H1 (cell line): ENCODE measurements around the gene SYMPK. TPM values are rescaled to one million over a fixed set of nuclear protein-coding genes. Genes with fewer than 3 reads are reported as not detected.

Experiments used
- CTCF ChIA-PET: fragments of 300-600 bp; sonication (Branson Sonifier 250); formaldehyde crosslinking; loops from one replicate; lab custom pipeline; 2021; ENCODE audit not compliant: partially characterized antibody; lab: Charles Lee
- POLR2A ChIA-PET: fragments of 300-600 bp; sonication (Branson Sonifier 250); formaldehyde crosslinking; loops from one replicate; lab custom pipeline; 2021; ENCODE audit warnings: inconsistent platforms; ENCODE audit not compliant: partially characterized antibody; lab: Charles Lee
- DNase-seq, 2 experiments: peaks; one replicate each; pipeline versions ENCODE4 v3.0.0 to v3.0.0-alpha.2; 2010 to 2022; ENCODE audit warnings: low spot score in 2 of 2, low read depth in 1 of 2, mixed read lengths in 1 of 2
- FAIRE-seq: peaks from 2 replicates; lab custom pipeline; 2011; peaks lifted over from hg19 to GRCh38; lab: Jason Lieb, UNC
- H2AFZ ChIP-seq: 2 replicates; pipeline ENCODE4 v1.8.1; 2012; ENCODE audit warnings: low read length, inconsistent platforms
- H2AK5ac ChIP-seq: 2 replicates; pipeline ENCODE4 v1.6.1; 2013; ENCODE audit warnings: low read depth, low read length
- H2BK120ac ChIP-seq: replicated peaks from 2 replicates; pipeline ENCODE3; 2013; ENCODE audit warnings: low read depth, low read length, inconsistent platforms
- H2BK12ac ChIP-seq: 2 replicates; pipeline ENCODE4 v1.6.1; 2013; ENCODE audit warnings: low read depth, low read length
- H2BK15ac ChIP-seq: 2 replicates; pipeline ENCODE4 v1.6.1; 2013; ENCODE audit warnings: low read length
- H2BK20ac ChIP-seq: 2 replicates; pipeline ENCODE4 v1.6.1; 2013; ENCODE audit warnings: low read length
- H2BK5ac ChIP-seq: 2 replicates; pipeline ENCODE4 v1.6.1; 2013; ENCODE audit warnings: low read depth, low read length
- H3K14ac ChIP-seq: 2 replicates; pipeline ENCODE4 v1.6.1; 2013; ENCODE audit warnings: inconsistent platforms; ENCODE audit not compliant: insufficient read length
- H3K18ac ChIP-seq: 2 replicates; pipeline ENCODE4 v1.6.1; 2013; ENCODE audit warnings: low read length; ENCODE audit errors: extremely low read depth
- H3K23ac ChIP-seq: 2 replicates; pipeline ENCODE4 v1.6.1; 2013; ENCODE audit warnings: inconsistent platforms; ENCODE audit not compliant: insufficient read length
- H3K23me2 ChIP-seq: 2 replicates; pipeline ENCODE4 v1.6.1; 2013; ENCODE audit warnings: low read depth, low read length
- H3K27ac ChIP-seq: 2 replicates; pipeline ENCODE4 v1.6.1; 2011; ENCODE audit warnings: low read depth, low read length, inconsistent platforms
- H3K27me3 ChIP-seq, 4 experiments: replicated peaks in 1 of 4; 1 replicate in 1 of 4; 2 replicates in 3 of 4; pipeline versions ENCODE4 v1.6.1 to v1.8.1; 2011 to 2013; ENCODE audit warnings: low read length in 3 of 4, mild to moderate bottlenecking in 3 of 4, inconsistent platforms in 2 of 4, mixed read lengths in 2 of 4, moderate library complexity in 1 of 4; ENCODE audit not compliant: control insufficient read depth in 3 of 4, insufficient read depth in 3 of 4; ENCODE audit errors: extremely low read depth in 1 of 4
- H3K36me3 ChIP-seq, 4 experiments: 2 replicates each; pipeline versions ENCODE4 v1.6.1 to v1.8.1; 2011 to 2013; ENCODE audit warnings: mild to moderate bottlenecking in 4 of 4, low read length in 3 of 4, moderate library complexity in 2 of 4, control low read depth in 1 of 4, inconsistent platforms in 1 of 4; ENCODE audit not compliant: insufficient read depth in 4 of 4, control insufficient read depth in 2 of 4
- H3K4ac ChIP-seq: replicated peaks from 2 replicates; pipeline ENCODE3; 2013; ENCODE audit warnings: low read length, low read depth, mixed read lengths, inconsistent platforms; ENCODE audit not compliant: insufficient read length
- H3K4me1 ChIP-seq, 4 experiments: replicated peaks in 1 of 4; 1 replicate in 1 of 4; 2 replicates in 3 of 4; pipeline versions ENCODE4 v1.6.1 to v1.8.1; 2011 to 2013; ENCODE audit warnings: low read length in 3 of 4, inconsistent platforms in 2 of 4, mixed read lengths in 1 of 4; ENCODE audit not compliant: insufficient read depth in 4 of 4, control insufficient read depth in 3 of 4
- H3K4me2 ChIP-seq, 2 experiments: 2 replicates each; pipeline versions ENCODE4 v1.6.1 to v1.8.1; 2011 to 2013; ENCODE audit warnings: low read depth in 2 of 2, low read length in 2 of 2, control low read depth in 1 of 2, inconsistent platforms in 1 of 2, mild to moderate bottlenecking in 1 of 2; ENCODE audit not compliant: insufficient read depth in 1 of 2
- H3K4me3 ChIP-seq, 4 experiments: fragments of 200-600, 300-600 bp in 1 of 4; sonication (generic), shearing (Covaris generic), sonication (Bioruptor Twin) in 1 of 4; 2 replicates each; pipeline versions ENCODE4 v1.5.1 to v1.8.1; 2011 to 2016; ENCODE audit warnings: low read length in 4 of 4, low read depth in 3 of 4, control low read depth in 2 of 4, inconsistent platforms in 2 of 4, mild to moderate bottlenecking in 2 of 4, mixed read lengths in 1 of 4, moderate library complexity in 1 of 4; ENCODE audit not compliant: insufficient read depth in 2 of 4; ENCODE audit errors: extremely low read depth in 1 of 4
- H3K56ac ChIP-seq: replicated peaks from 2 replicates; pipeline ENCODE3; 2013; ENCODE audit warnings: low read depth, mild to moderate bottlenecking, mixed read lengths, low read length, inconsistent platforms; ENCODE audit not compliant: insufficient read length
- H3K79me1 ChIP-seq: 2 replicates; pipeline ENCODE4 v1.6.1; 2013; ENCODE audit warnings: low read depth, low read length, control low read depth
- H3K79me2 ChIP-seq, 2 experiments: 2 replicates each; pipeline versions ENCODE4 v1.6.1 to v1.8.1; 2012 to 2013; ENCODE audit warnings: low read length in 2 of 2, mild to moderate bottlenecking in 2 of 2, inconsistent platforms in 1 of 2; ENCODE audit not compliant: insufficient read depth in 2 of 2, control insufficient read depth in 1 of 2
- H3K9ac ChIP-seq, 4 experiments: replicated peaks in 1 of 4; 1 replicate in 1 of 4; 2 replicates in 3 of 4; pipeline versions ENCODE4 v1.6.1 to v1.8.1; 2011 to 2013; ENCODE audit warnings: low read depth in 3 of 4, low read length in 3 of 4, control low read depth in 2 of 4, mild to moderate bottlenecking in 2 of 4, moderate library complexity in 2 of 4, inconsistent platforms in 1 of 4; ENCODE audit errors: extremely low read depth in 1 of 4
- H3K9me3 ChIP-seq, 2 experiments: 2 replicates each; pipeline versions ENCODE4 v1.6.1 to v1.8.1; 2012 to 2013; ENCODE audit warnings: mild to moderate bottlenecking in 2 of 2, moderate library complexity in 2 of 2, control low read depth in 1 of 2, inconsistent platforms in 1 of 2, low read depth in 1 of 2, low read length in 1 of 2, mixed read lengths in 1 of 2; ENCODE audit not compliant: insufficient read depth in 2 of 2
- H4K20me1 ChIP-seq, 2 experiments: replicated peaks in 1 of 2; 2 replicates each; pipeline versions ENCODE3 to v1.8.1; 2011 to 2013; ENCODE audit warnings: inconsistent platforms in 2 of 2, low read length in 2 of 2, mild to moderate bottlenecking in 1 of 2; ENCODE audit not compliant: insufficient read depth in 2 of 2, control insufficient read depth in 1 of 2
- H4K5ac ChIP-seq: 2 replicates; pipeline ENCODE4 v1.6.1; 2013; ENCODE audit warnings: low read length, low read depth, mixed read lengths, inconsistent platforms; ENCODE audit not compliant: insufficient read length
- H4K8ac ChIP-seq: 2 replicates; pipeline ENCODE4 v1.8.0; 2013; ENCODE audit warnings: mild to moderate bottlenecking, moderate library complexity, low read length, inconsistent platforms; ENCODE audit not compliant: insufficient read depth; ENCODE audit errors: extremely low read depth
- H4K91ac ChIP-seq: replicated peaks from 2 replicates; pipeline ENCODE3; 2013; ENCODE audit warnings: low read length, mixed read lengths, inconsistent platforms; ENCODE audit not compliant: insufficient read length
- ASH2L ChIP-seq: fragments of 200-600, 300-600 bp; sonication (generic); IDR thresholded peaks from one replicate; pipeline ENCODE4 v1.7.1; 2017; ENCODE audit warnings: low read length
- BCL11A ChIP-seq, 2 experiments: IDR thresholded peaks; one replicate each; pipeline ENCODE4 v1.6.1; 2011; ENCODE audit warnings: low read depth in 2 of 2, low read length in 2 of 2, mild to moderate bottlenecking in 2 of 2
- CHD2 ChIP-seq: IDR thresholded peaks from 2 replicates; pipeline ENCODE4 v1.6.1; 2012; ENCODE audit warnings: low read length, improper control_type of control experiment
- E2F6 ChIP-seq: IDR thresholded peaks from 2 replicates; pipeline ENCODE4 v1.6.1; 2012; ENCODE audit warnings: inconsistent platforms
- EGR1 ChIP-seq: IDR thresholded peaks from 2 replicates; pipeline ENCODE4 v1.6.1; 2011; ENCODE audit warnings: low read depth, low read length, borderline replicate concordance
- MAX ChIP-seq: IDR thresholded peaks from 2 replicates; pipeline ENCODE4 v1.6.1; 2012; ENCODE audit warnings: inconsistent platforms
- RBBP5 ChIP-seq: IDR thresholded peaks from 2 replicates; pipeline ENCODE4 v1.7.1; 2012; ENCODE audit warnings: low read depth, mild to moderate bottlenecking, inconsistent platforms, low read length, moderate library complexity, borderline replicate concordance
- SIRT6 ChIP-seq: IDR thresholded peaks from one replicate; pipeline ENCODE4 v1.7.1; 2012; ENCODE audit warnings: low read length, inconsistent platforms
- SP1 ChIP-seq: IDR thresholded peaks from 2 replicates; pipeline ENCODE4 v1.6.1; 2011; ENCODE audit warnings: low read depth, low read length
- TAF7 ChIP-seq: optimal IDR thresholded peaks from 2 replicates; pipeline ENCODE3; 2011; ENCODE audit warnings: low read depth, mild to moderate bottlenecking, inconsistent platforms, low read length, moderate library complexity, borderline replicate concordance
- ZNF274 ChIP-seq: IDR thresholded peaks from 2 replicates; pipeline ENCODE4 v1.7.0; 2012; ENCODE audit warnings: low read length, borderline replicate concordance; ENCODE audit errors: extremely low read depth
- WGBS, 2 experiments: shearing (Covaris generic) in 1 of 2; methylation state at CpG; one replicate each; pipeline versions ENCODE4 v1.1.6 to v1.1.7; 2013 to 2015; ENCODE audit warnings: low lambda C conversion rate in 2 of 2, mixed read lengths in 2 of 2, inconsistent platforms in 1 of 2, low coverage in 1 of 2, missing lambda C conversion rate in 1 of 2; ENCODE audit not compliant: insufficient replicate concordance in 2 of 2, insufficient coverage in 1 of 2, insufficient read length in 1 of 2; ENCODE audit errors: extremely low coverage in 1 of 2, missing lambda C conversion rate in 1 of 2; 5-methylcytosine and 5-hydroxymethylcytosine counted together
- polyA plus RNA-seq, 7 experiments: library from polyadenylated mRNA; depleted of rRNA in 3 of 7; stranded (reverse) in 5 of 7; unstranded in 2 of 7; fragments of >200 nt in 5 of 7; fragments of 200-250 nt in 2 of 7; gene quantifications; 1 replicate in 5 of 7; 2 replicates in 1 of 7; 4 replicates in 1 of 7; pipeline versions ENCODE4 v1.2.1 to v1.2.3, GENCODE V29; 2011 to 2013; ENCODE audit warnings: missing spikeins in 2 of 7, mixed read lengths in 2 of 7
- total RNA-seq: library from RNA; stranded (reverse); fragmentation: NEBNext Ultra II Directional; extraction: Animal tissue kit (Norgen Biotek cat#: 25700); gene quantifications from 2 replicates; pipeline ENCODE4 v1.2.1, GENCODE V29; 2021

SYMPK gene
- total and polyA plus RNA-seq, 2 of the 8 experiments (the other 6 are each of a cell fraction or from before 2014, with no cell fraction given): 93.6 to 99.5 TPM

- Histone ChIP-seq H3K9ac (peak within 1 kb of the TSS; percentile 70 to 85 (median 76)), H4K5ac (peak within 1 kb of the TSS; percentile 52), H3K27ac (peak within 1 kb of the TSS; percentile 86), H3K27me3 (no peaks in the 10 kb centered on the region), H2BK15ac (no peak within 1 kb of the TSS; the same call in 1 of the 2 replicates), H4K8ac (peak within 1 kb of the TSS; percentile 88), H3K14ac (no peak within 1 kb of the TSS), H2AFZ (no peak within 1 kb of the TSS), H3K56ac (peak within 1 kb of the TSS; percentile 78), H4K91ac (peak within 1 kb of the TSS; percentile 78), H3K36me3 (peaks cover 0 to under 1% (median 0%) of the 10 kb centered on the region in 4 experiments; a peak in 3 of 8 replicates), H2BK20ac (no peak within 1 kb of the TSS), H2AK5ac (peak within 1 kb of the TSS; percentile 48; the same call in 1 of the 2 replicates), H2BK5ac (peak within 1 kb of the TSS; percentile 64; the same call in 1 of the 2 replicates), H3K4ac (peak within 1 kb of the TSS; percentile 54), H3K79me1 (no peaks in the 10 kb centered on the region), H3K4me2 (peak within 1 kb of the TSS; percentile 85 to 88), H3K18ac (peak within 1 kb of the TSS; percentile 78), H3K9me3 (no peaks in the 10 kb centered on the region), H3K23me2 (peaks cover 16% of the 10 kb centered on the region), H3K23ac (no peak within 1 kb of the TSS), H2BK120ac (no peak within 1 kb of the TSS), H2BK12ac (peak within 1 kb of the TSS; percentile 50; the same call in 1 of the 2 replicates), H4K20me1 (no peaks in the 10 kb centered on the region), H3K79me2 (no peaks in the 10 kb centered on the region), H3K4me1 (peaks cover 0 to 23% (median 20%) of the 10 kb centered on the region in 4 experiments; a peak in 6 of 7 replicates), H3K4me3 (peak within 1 kb of the TSS; percentile 52 to 68 (median 56))
- DNase-seq (peak in 1 of 2 experiments; percentile 76), FAIRE-seq (no peak)
- POLR2A ChIA-PET: interaction anchor here (0.6 to 12.6 kb wide), 13 partner anchors 10 to 98 kb away, joined by 3 to 175 read pairs (median 4); partner anchors contain the start of genes DMPK, DMWD, FBXO46 and FOXA3
- 27% methylated on average over 19 of the region's 40 CpGs; no CpG with 5 or more reads in 1 of the 2 experiments for WGBS, 2 experiments
- CTCF ChIA-PET: interaction anchor here (0.8 to 8.8 kb wide), 6 partner anchors 8 to 145 kb away, joined by 3 to 107 read pairs (median 4); partner anchors contain the start of gene SIX5
- no peak for TF ChIP-seq SIRT6
- no peak for TF ChIP-seq MAX
- TF ChIP-seq TAF7: no peak
- TF ChIP-seq RBBP5: no peak
- no peak for TF ChIP-seq ZNF274
- TF ChIP-seq E2F6: no peak
- TF ChIP-seq ASH2L: peak; percentile 60
- no peak for TF ChIP-seq CHD2
- TF ChIP-seq EGR1: no peak
- TF ChIP-seq SP1: no peak
- no peak for TF ChIP-seq BCL11A (IDR thresholded peaks at IDR 0.05; ENCODE audit: low read depth in 2 of 2, low read length in 2 of 2)
Observed at GRCh38 chr19:45814851-45815480, 48.0 kb downstream of the SYMPK start, which contains the start of gene RSPH6A. Gene RSPH6A, minus strand, starts transcription at chr19:45815308. Its CDS starts 132 bp downstream, at chr19:45815176.
